ENCODE measurements around the gene NLRP13.

Gene NLRP13

DNA sequence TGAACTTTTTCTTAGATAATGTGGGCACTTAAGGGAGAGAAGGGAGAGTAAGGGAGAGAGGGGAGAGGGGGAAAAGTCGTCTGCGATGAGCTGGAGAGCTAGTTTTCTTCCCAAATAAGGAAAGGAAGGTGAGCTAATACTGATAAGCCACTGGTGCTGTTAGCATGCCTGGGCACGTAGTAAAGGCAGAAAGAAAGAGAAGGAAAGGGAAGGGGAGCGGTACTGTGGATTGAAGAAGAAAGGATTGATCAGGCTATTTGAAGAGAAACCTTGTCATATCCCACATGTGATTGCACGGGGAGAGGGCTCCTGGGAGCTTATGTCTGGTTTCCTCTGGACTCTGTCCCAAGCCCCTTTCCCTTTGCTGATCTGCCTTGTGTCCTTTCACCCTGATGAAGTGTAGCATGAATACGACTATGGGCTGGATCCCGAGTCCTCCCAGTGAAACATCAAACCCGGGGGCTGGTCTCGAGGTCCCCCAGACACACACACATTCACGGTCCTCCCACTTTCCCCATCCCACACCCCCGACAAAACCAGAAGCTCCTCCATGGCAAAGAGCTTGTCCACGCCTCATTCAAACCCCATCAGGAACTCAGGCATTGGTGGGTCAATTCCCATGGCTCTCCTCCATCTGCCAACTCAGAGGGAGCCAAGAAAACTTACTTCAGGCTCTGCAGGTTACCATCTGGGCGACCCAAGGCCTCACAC lies 30.6 kb downstream of the NLRP13 start:
- DNase-seq (ENCODE audit: low spot score) (no peak), FAIRE-seq (no peak)

- FAIRE-seq (no peak), DNase-seq (ENCODE audit: low spot score) (no peak)
These were observed 33.2 kb downstream of the NLRP13 start for GRCh38 chr19:55898911-55899310.

- FAIRE-seq (no peak), DNase-seq (ENCODE audit: low spot score) (no peak)
These were observed 49.5 kb downstream of the NLRP13 start for GRCh38 chr19:55882626-55883025.

DNA sequence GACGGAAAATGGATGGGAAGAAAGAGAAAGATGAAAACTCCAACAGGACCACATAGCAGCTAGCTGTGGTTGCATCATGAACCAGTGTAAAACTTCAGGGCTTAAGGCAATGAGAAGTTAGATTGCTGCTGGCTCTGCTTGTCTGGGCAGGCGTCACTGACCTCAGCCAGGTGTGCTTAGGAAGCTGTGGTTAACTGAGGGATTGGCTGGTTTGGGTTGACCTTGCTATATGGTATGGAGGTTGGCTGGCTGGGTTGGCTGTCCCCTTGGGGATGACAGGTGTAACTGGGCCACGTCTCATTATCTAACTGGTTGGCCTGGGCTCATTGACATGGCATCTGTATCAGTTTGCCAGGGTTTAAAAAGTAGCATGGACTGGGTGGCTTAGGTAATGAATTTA lies 54.9 kb downstream of the NLRP13 start:
- DNase-seq (ENCODE audit: low spot score): no peak
- FAIRE-seq: no peak

DNA sequence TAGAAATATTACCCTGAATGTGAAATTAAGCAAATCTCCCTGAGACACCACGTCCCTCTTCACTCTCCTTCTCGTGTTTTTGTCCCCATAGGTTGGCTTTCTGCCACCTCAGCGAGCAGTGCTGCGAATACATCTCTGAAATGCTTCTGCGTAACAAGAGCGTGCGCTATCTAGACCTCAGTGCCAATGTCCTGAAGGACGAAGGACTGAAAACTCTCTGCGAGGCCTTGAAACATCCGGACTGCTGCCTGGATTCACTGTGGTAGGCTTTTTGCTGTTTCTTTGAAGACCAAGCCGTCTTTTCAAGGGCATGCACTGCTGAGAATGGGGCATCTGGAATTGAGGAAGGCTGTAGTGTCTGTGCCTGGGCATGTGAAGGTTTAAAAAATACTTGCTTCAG lies 61.4 kb downstream of the NLRP13 start:
- FAIRE-seq (no peak), DNase-seq (ENCODE audit: low spot score) (no peak)

DNA sequence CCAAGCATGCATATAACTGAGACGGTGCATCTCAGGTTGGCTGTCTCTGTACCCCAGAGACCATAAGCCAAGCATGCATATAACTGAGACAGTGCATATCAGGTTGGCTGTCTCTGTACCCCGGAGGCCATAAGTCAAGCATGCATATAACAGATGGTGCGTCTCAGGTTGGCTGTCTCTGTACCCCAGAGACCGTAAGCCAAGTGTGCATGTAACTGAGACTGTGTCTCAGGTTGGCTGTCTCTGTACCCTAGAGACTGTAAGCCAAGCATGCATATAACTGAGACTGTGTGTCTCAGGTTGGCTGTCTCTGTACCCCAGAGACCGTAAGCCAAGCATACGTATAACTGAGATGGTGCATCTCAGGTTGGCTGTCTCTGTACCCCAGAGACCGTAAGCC lies 65.0 kb downstream of the NLRP13 start:
- DNase-seq (ENCODE audit: low spot score) (no peak), FAIRE-seq (no peak)

- FAIRE-seq (no peak), DNase-seq (ENCODE audit: low spot score) (no peak)
These were observed 65.6 kb downstream of the NLRP13 start for GRCh38 chr19:55866521-55866920.

DNA sequence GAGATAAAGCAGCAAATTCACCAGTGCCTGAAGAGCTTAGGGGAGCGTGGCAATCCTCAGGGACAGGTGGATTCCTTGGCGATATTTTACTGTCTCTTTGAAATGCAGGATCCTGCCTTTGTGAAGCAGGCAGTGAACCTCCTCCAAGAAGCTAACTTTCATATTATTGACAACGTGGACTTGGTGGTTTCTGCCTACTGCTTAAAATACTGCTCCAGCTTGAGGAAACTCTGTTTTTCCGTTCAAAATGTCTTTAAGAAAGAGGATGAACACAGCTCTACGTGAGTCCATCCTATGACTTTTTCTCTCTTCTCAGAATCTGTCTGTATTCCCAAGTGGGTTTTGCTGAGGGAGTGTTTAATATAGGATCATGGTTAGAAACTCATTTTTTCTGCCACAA lies 73.2 kb downstream of the NLRP13 start:
- DNase-seq (ENCODE audit: low spot score): no peak
- no peak for FAIRE-seq

DNA sequence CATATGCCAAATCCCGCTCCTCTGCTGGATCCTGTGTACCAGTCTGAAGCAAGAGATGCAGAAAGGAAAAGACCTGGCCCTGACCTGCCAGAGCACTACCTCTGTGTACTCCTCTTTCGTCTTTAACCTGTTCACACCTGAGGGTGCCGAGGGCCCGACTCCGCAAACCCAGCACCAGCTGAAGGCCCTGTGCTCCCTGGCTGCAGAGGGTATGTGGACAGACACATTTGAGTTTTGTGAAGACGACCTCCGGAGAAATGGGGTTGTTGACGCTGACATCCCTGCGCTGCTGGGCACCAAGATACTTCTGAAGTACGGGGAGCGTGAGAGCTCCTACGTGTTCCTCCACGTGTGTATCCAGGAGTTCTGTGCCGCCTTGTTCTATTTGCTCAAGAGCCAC lies 73.7 kb downstream of the NLRP13 start:
- DNase-seq (ENCODE audit: low spot score): no peak
- no peak for FAIRE-seq

GRCh38 chr19:55857974-55858373 lies 74.2 kb downstream of the NLRP13 start:
- no peak for DNase-seq (ENCODE audit: low spot score)
- no peak for FAIRE-seq

- DNase-seq (ENCODE audit: low spot score) (no peak), FAIRE-seq (no peak)
These were observed 75.0 kb downstream of the NLRP13 start for GRCh38 chr19:55857149-55857548.

GRCh38 chr19:55855160-55855559 lies 77.0 kb downstream of the NLRP13 start:
- FAIRE-seq (no peak), DNase-seq (ENCODE audit: low spot score) (no peak)
